ENCODE results near the gene ABCG4. TPM values are rescaled to one million over a fixed set of nuclear protein-coding genes. Genes with fewer than 3 reads are reported as not detected.

Gene ABCG4
- total and polyA plus RNA-seq, 9 of the 15 experiments (the other 6 are each of a cell fraction or from before 2014, with no cell fraction given): 0.03 to 0.11 (median 0.07) TPM; not detected in 4

DNA sequence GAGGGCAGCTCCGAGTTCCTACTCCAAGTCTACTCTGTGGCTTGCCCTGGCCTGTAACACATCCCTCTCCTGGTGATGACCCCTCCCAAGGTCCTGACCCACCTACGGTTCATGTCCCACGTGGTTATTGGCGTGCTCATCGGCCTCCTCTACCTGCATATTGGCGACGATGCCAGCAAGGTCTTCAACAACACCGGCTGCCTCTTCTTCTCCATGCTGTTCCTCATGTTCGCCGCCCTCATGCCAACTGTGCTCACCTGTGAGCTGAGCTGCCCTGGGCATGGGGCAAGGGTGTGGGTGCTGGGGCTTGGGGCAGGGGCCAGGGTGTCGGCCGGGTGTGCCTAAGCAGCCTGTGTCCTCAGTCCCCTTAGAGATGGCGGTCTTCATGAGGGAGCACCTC is 9.6 kb downstream of the ABCG4 start (continued):
- TF ChIP-seq, protein P1, sequence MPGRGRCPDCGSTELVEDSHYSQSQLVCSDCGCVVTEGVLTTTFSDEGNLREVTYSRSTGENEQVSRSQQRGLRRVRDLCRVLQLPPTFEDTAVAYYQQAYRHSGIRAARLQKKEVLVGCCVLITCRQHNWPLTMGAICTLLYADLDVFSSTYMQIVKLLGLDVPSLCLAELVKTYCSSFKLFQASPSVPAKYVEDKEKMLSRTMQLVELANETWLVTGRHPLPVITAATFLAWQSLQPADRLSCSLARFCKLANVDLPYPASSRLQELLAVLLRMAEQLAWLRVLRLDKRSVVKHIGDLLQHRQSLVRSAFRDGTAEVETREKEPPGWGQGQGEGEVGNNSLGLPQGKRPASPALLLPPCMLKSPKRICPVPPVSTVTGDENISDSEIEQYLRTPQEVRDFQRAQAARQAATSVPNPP (IDR thresholded peaks at IDR 0.05; ENCODE audit: borderline replicate concordance, insufficient read depth, insufficient read length): no peak
- no peak for TF ChIP-seq HCFC1 (IDR thresholded peaks at IDR 0.05; ENCODE audit: low read depth, low read length)

DNA sequence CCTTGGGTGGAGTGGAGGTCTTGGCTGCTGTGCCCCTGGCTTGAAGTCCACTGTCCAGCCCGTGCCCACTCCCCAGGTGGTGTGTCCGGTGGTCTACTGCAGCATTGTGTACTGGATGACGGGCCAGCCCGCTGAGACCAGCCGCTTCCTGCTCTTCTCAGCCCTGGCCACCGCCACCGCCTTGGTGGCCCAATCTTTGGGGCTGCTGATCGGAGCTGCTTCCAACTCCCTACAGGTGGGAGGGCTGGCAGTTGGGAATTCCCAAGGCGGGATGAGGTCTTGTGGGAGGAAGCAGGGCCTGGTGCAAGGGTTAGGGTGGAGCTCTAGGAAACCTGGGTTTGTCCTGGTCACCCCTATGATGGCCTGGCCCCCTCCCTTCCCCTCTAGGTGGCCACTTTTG is 11.3 kb downstream of the ABCG4 start:
- intact Hi-C loops (cut with micrococcal nuclease): no loop called here
- H3K36me3 ChIP-seq (ENCODE audit: control insufficient read depth, insufficient read depth, low read length): no peaks in the 10 kb centered on the region
- H3K79me2 ChIP-seq (ENCODE audit: control insufficient read depth, insufficient read depth, low read length): no peaks in the 10 kb centered on the region
- no peak overlapping the region for H3K4me2 ChIP-seq (ENCODE audit: insufficient read depth, low read length)
- FAIRE-seq (no peak), DNase-seq (ENCODE audit: extremely low read depth in 1 of 4, low spot score in 3 of 4) (no peak), ATAC-seq (no peak)
- H3K4me1 ChIP-seq (replicated peaks in 1 of 2; ENCODE audit: control insufficient read depth in 2 of 2, insufficient read depth in 2 of 2, low read length in 2 of 2): peaks cover 13 to 15% of the 10 kb centered on the region in 2 experiments; a peak in 4 of 5 replicates
- no peaks in the 10 kb centered on the region for H3K9me1 ChIP-seq (ENCODE audit: control insufficient read depth, insufficient read depth, low read length)
- no peak overlapping the region for H3K4me3 ChIP-seq
- H2AFZ ChIP-seq (ENCODE audit: low read depth, low read length): no peak overlapping the region
- BruUV-seq (replicated peaks): no TSS peak
- no peaks in the 10 kb centered on the region for H3K9me3 ChIP-seq (replicated peaks; ENCODE audit: control insufficient read depth, insufficient read depth, low read depth, low read length)
- CTCF ChIA-PET (ENCODE audit: low intra/inter-chr PET ratio): no interaction called here
- POLR2A ChIA-PET: interaction anchor here (0.6 to 0.9 kb wide), 2 partner anchors 11 to 75 kb away, joined by 3 to 4 read pairs; no protein-coding TSS in a partner anchor
- in situ Hi-C loops (cut with MboI): no loop called here
- H3K27ac ChIP-seq (ENCODE audit: extremely low read depth, low read depth, low read length): no peak overlapping the region
- no peak overlapping the region for H3K9ac ChIP-seq (ENCODE audit: insufficient read depth in 1 of 2, low read depth in 2 of 2, low read length in 2 of 2)
- 7% methylated on average over 9 of the region's 9 CpGs for WGBS (ENCODE audit: insufficient coverage, low coverage, missing lambda C conversion rate)
- H3K27me3 ChIP-seq (ENCODE audit: control insufficient read depth in 2 of 2, insufficient read depth in 2 of 2, low read length in 2 of 2): peaks cover 4 to 51% of the 10 kb centered on the region in 2 experiments; a peak in 4 of 5 replicates
- no peaks in the 10 kb centered on the region for H4K20me1 ChIP-seq (replicated peaks; ENCODE audit: control insufficient read depth, insufficient read depth, low read length)
- TF ChIP-seq, protein P2, sequence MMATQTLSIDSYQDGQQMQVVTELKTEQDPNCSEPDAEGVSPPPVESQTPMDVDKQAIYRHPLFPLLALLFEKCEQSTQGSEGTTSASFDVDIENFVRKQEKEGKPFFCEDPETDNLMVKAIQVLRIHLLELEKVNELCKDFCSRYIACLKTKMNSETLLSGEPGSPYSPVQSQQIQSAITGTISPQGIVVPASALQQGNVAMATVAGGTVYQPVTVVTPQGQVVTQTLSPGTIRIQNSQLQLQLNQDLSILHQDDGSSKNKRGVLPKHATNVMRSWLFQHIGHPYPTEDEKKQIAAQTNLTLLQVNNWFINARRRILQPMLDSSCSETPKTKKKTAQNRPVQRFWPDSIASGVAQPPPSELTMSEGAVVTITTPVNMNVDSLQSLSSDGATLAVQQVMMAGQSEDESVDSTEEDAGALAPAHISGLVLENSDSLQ (IDR thresholded peaks at IDR 0.05): no peak
- TF ChIP-seq CBFA2T2 (conservative IDR thresholded peaks at IDR 0.05) (no peak), CBFB (CRISPR knock-in tag; IDR thresholded peaks at IDR 0.05) (no peak), TOE1 (IDR thresholded peaks at IDR 0.05; ENCODE audit: borderline replicate concordance) (no peak), TOE1 (CRISPR knock-in tag; IDR thresholded peaks at IDR 0.05; ENCODE audit: borderline replicate concordance, low read depth) (no peak), SREBF2 (CRISPR knock-in tag; IDR thresholded peaks at IDR 0.05) (no peak), CBX3 (IDR thresholded peaks at IDR 0.05; ENCODE audit: borderline replicate concordance in 1 of 2, low read length in 2 of 2) (no peak)
- TF ChIP-seq, protein P3, sequence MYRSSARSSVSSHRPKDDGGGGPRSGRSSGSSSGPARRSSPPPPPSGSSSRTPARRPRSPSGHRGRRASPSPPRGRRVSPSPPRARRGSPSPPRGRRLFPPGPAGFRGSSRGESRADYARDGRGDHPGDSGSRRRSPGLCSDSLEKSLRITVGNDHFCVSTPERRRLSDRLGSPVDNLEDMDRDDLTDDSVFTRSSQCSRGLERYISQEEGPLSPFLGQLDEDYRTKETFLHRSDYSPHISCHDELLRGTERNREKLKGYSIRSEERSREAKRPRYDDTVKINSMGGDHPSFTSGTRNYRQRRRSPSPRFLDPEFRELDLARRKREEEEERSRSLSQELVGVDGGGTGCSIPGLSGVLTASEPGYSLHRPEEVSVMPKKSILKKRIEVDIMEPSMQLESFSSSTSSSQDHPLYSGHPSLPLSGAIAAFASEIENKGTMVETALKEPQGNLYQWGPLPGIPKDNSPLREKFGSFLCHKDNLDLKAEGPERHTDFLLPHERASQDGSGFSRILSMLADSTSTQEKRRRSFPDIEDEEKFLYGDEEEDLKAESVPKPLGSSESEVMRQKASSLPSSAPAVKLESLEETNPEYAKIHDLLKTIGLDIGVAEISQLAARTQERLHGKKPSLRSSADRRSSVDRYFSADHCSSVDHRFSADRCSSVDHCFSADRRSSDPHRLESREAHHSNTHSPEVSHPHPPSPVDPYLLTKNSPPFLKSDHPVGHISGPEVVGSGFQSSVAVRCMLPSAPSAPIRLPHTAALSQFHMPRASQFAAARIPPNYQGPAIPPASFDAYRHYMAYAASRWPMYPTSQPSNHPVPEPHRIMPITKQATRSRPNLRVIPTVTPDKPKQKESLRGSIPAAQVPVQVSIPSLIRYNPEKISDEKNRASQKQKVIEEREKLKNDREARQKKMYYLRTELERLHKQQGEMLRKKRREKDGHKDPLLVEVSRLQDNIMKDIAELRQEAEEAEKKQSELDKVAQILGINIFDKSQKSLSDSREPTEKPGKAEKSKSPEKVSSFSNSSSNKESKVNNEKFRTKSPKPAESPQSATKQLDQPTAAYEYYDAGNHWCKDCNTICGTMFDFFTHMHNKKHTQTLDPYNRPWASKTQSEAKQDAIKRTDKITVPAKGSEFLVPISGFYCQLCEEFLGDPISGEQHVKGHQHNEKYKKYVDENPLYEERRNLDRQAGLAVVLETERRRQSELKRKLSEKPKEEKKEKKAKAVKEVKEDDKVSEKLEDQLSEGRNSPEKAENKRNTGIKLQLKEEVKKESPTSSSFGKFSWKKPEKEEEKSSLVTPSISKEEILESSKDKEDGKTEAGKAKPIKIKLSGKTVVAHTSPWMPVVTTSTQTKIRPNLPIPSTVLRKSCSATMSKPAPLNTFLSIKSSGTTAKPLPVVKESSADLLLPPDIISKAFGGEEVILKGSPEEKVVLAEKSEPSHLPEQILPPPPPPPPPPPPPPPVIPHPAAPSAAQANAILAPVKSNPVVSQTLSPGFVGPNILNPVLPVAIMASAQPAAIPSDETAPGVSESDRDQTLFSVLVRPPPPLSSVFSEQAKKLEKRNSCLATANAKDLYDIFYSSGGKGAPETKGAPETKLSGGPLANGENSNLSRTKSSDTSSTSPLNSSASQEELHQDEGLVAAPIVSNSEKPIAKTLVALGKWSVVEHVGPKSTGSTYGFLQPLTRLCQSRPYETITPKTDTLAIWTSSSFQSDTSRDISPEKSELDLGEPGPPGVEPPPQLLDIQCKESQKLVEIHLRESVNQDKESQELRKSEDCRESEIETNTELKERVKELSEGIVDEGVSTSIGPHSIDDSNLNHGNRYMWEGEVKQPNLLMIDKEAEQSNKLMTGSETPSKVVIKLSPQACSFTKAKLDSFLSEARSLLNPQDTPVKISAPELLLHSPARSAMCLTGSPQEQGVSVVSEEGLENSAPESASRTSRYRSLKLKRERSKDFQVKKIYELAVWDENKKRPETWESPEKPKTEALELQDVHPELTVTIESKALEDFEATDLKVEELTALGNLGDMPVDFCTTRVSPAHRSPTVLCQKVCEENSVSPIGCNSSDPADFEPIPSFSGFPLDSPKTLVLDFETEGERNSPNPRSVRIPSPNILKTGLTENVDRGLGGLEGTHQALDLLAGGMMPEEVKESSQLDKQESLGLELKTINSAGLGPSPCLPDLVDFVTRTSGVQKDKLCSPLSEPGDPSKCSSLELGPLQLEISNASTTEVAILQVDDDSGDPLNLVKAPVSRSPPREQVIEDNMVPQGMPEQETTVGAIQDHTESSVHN (IDR thresholded peaks at IDR 0.05; ENCODE audit: borderline replicate concordance in 1 of 2, low read depth in 1 of 2): no peak
